SK-N-SH treated with all-trans-retinoic acid at 6 μM for 48 hours (cell line): ENCODE measurements around the gene COBL.

Source experiments
- ATAC-seq: fragments of 200-7000 bp; cut with Tn5 transposase; 3 replicates; pipeline ENCODE4 v1.9.1; 2020; ENCODE audit warnings: mild to moderate bottlenecking, moderate library complexity
- BACH2 ChIP-seq: fragments of 250-450 bp; sonication (Bioruptor Pico); IDR thresholded peaks from 2 replicates; pipeline ENCODE4 v1.9.0; 2021; ENCODE audit warnings: mild to moderate bottlenecking, borderline replicate concordance
- CSDC2 ChIP-seq: fragments of 250-450 bp; sonication (Bioruptor Pico); IDR thresholded peaks from 2 replicates; pipeline ENCODE4 v1.5.0; 2020; ENCODE audit warnings: mild to moderate bottlenecking, moderate library complexity
- ESRRG ChIP-seq: fragments of 250-450 bp; sonication (Bioruptor Pico); IDR thresholded peaks from 2 replicates; pipeline ENCODE4 v1.6.1; 2021; ENCODE audit warnings: mild to moderate bottlenecking
- GLIS3 ChIP-seq: fragments of 250-450 bp; sonication (Bioruptor Pico); IDR thresholded peaks from 2 replicates; pipeline ENCODE4 v1.5.0; 2020; ENCODE audit warnings: mild to moderate bottlenecking, moderate library complexity
- ISL1 ChIP-seq: fragments of 250-450 bp; sonication (Bioruptor Pico); IDR thresholded peaks from 2 replicates; pipeline ENCODE4 v2.1.2; 2022; ENCODE audit warnings: mild to moderate bottlenecking, moderate library complexity
- OSR1 ChIP-seq: fragments of 250-450 bp; sonication (Bioruptor Pico); IDR thresholded peaks from 2 replicates; pipeline ENCODE4 v1.8.0; 2022; ENCODE audit warnings: moderate library complexity, mild to moderate bottlenecking, inconsistent platforms
- PPARA ChIP-seq: fragments of 250-450 bp; sonication (Bioruptor Pico); IDR thresholded peaks from 2 replicates; pipeline ENCODE4 v1.5.0; 2020; ENCODE audit warnings: mild to moderate bottlenecking, borderline replicate concordance
- RARB ChIP-seq: fragments of 250-450 bp; sonication (Bioruptor Pico); IDR thresholded peaks from 2 replicates; pipeline ENCODE4 v1.8.0; 2021; ENCODE audit warnings: mild to moderate bottlenecking, moderate library complexity
- TCF4 ChIP-seq: fragments of 250-450 bp; sonication (Bioruptor Pico); IDR thresholded peaks from 2 replicates; pipeline ENCODE4 v1.8.0; 2021; ENCODE audit warnings: mild to moderate bottlenecking, moderate library complexity, borderline replicate concordance
- TOX ChIP-seq: fragments of 250-450 bp; sonication (Bioruptor Pico); IDR thresholded peaks from 2 replicates; pipeline ENCODE4 v1.8.0; 2021; ENCODE audit warnings: mild to moderate bottlenecking, moderate library complexity, borderline replicate concordance
- ZC3H10 ChIP-seq: fragments of 250-450 bp; sonication (Bioruptor Pico); IDR thresholded peaks from 2 replicates; pipeline ENCODE4 v1.5.1; 2021; ENCODE audit warnings: mild to moderate bottlenecking, moderate library complexity
- ZFP3 ChIP-seq: fragments of 250-450 bp; sonication (Bioruptor Pico); IDR thresholded peaks from 2 replicates; pipeline ENCODE4 v1.5.0; 2020; ENCODE audit warnings: mild to moderate bottlenecking, moderate library complexity
- ZFP30 ChIP-seq: fragments of 450-650 bp; formaldehyde crosslinking; IDR thresholded peaks from 2 replicates; pipeline ENCODE4 v1.5.0; 2022; ENCODE audit warnings: mild to moderate bottlenecking, moderate library complexity
- ZNF565 ChIP-seq: fragments of 450-650 bp; formaldehyde crosslinking; conservative IDR thresholded peaks from 2 replicates; pipeline ENCODE4 v1.5.0; 2020; ENCODE audit warnings: low read depth, mild to moderate bottlenecking, moderate library complexity
- ZNF70 ChIP-seq: fragments of 450-650 bp; formaldehyde crosslinking; IDR thresholded peaks from 2 replicates; pipeline ENCODE4 v1.5.0; 2020; ENCODE audit warnings: mild to moderate bottlenecking, moderate library complexity
- ZNF8 ChIP-seq: fragments of 450-650 bp; formaldehyde crosslinking; IDR thresholded peaks from 2 replicates; pipeline ENCODE4 v1.5.0; 2020; ENCODE audit warnings: mild to moderate bottlenecking, moderate library complexity
- TF ChIP-seq, protein P1 (sequence below): fragments of 250-450 bp; sonication (Bioruptor Pico); IDR thresholded peaks from 2 replicates; pipeline ENCODE4 v1.5.1; 2020; ENCODE audit warnings: low read depth, mild to moderate bottlenecking, moderate library complexity
- TF ChIP-seq, protein P2 (sequence below): fragments of 250-450 bp; sonication (Bioruptor Pico); IDR thresholded peaks from 2 replicates; pipeline ENCODE4 v1.8.0; 2021; ENCODE audit warnings: low read depth, mild to moderate bottlenecking, moderate library complexity, borderline replicate concordance
- TF ChIP-seq, protein P3 (sequence below): fragments of 250-450 bp; sonication (Bioruptor Pico); IDR thresholded peaks from 2 replicates; pipeline ENCODE4 v1.8.0; 2020; ENCODE audit warnings: mild to moderate bottlenecking, moderate library complexity, borderline replicate concordance
- TF ChIP-seq, protein P4 (sequence below): fragments of 250-450 bp; sonication (Bioruptor Pico); IDR thresholded peaks from 2 replicates; pipeline ENCODE4 v1.5.0; 2020; ENCODE audit warnings: mild to moderate bottlenecking, moderate library complexity

Gene COBL

DNA sequence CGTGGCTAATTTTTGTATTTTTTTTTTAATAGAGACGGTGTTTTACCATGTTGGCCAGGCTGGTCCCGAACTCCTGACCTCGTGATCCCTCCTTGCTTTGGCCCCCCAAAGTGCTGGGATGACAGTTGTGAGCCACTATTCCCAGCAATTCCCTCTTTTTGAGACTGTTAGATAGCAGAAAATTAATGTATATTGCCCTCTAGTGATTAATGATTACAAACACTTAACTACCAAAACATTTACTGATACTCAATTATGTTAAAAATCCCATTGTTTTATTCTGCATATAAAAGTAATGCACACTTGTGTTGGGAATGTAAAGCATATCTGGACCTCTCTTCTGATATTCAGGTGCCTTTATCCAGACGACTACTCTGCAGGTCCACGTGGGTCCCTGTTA lies 41.2 kb upstream of the COBL start:
- ATAC-seq: no peak
- TF ChIP-seq ZFP3 (no peak), ZNF565 (CRISPR knock-in tag) (no peak), ZFP30 (no peak), OSR1 (CRISPR knock-in tag) (no peak), ESRRG (CRISPR knock-in tag) (no peak), CSDC2 (CRISPR knock-in tag) (no peak)
- TF ChIP-seq, all 23 proteins: peak for 0

DNA sequence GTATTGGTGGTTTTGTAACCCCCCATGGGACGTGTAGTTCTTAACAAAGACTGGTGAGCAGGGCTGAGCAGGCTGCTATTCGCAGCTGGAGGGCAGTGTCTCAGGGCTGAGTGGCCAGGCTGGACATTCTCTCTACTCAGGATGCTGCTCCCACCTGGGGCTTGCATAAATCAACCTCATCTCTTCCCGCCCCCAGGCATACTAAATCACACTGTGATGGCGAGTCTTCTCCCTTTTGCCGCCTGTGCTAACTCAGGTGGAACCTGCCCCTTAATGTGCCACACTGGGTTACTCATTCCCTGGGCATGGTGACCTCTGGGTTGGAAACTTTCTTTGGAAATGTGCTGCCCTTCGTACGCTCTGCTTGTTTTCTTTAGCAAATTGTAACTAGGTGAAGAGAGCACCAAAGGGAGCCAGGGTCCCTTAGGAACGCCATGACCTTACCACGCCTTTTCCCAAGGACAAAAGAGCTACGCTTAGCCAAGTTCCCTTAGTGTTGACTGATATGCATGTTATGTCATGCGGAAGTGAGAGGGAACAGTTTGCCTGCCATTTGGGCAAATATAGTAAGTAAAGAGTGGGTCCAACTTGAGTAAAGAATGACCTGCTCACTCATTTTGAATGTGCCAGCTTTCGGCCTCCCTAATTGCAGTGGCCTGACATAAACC lies 40.4 kb upstream of the COBL start:
- no peak for ATAC-seq
- no peak for TF ChIP-seq TOX (CRISPR knock-in tag)
- TF ChIP-seq ZFP3: no peak
- no peak for TF ChIP-seq GLIS3 (CRISPR knock-in tag)
- TF ChIP-seq, protein P1, sequence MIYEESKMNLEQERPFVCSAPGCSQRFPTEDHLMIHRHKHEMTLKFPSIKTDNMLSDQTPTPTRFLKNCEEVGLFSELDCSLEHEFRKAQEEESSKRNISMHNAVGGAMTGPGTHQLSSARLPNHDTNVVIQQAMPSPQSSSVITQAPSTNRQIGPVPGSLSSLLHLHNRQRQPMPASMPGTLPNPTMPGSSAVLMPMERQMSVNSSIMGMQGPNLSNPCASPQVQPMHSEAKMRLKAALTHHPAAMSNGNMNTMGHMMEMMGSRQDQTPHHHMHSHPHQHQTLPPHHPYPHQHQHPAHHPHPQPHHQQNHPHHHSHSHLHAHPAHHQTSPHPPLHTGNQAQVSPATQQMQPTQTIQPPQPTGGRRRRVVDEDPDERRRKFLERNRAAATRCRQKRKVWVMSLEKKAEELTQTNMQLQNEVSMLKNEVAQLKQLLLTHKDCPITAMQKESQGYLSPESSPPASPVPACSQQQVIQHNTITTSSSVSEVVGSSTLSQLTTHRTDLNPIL: no peak
- TF ChIP-seq, protein P2, sequence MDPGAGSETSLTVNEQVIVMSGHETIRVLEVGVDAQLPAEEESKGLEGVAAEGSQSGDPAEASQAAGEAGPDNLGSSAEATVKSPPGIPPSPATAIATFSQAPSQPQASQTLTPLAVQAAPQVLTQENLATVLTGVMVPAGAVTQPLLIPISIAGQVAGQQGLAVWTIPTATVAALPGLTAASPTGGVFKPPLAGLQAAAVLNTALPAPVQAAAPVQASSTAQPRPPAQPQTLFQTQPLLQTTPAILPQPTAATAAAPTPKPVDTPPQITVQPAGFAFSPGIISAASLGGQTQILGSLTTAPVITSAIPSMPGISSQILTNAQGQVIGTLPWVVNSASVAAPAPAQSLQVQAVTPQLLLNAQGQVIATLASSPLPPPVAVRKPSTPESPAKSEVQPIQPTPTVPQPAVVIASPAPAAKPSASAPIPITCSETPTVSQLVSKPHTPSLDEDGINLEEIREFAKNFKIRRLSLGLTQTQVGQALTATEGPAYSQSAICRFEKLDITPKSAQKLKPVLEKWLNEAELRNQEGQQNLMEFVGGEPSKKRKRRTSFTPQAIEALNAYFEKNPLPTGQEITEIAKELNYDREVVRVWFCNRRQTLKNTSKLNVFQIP (CRISPR knock-in tag): no peak
- TF ChIP-seq RARB: no peak
- TF ChIP-seq ZNF565 (CRISPR knock-in tag): no peak
- TF ChIP-seq CSDC2 (CRISPR knock-in tag): no peak
- TF ChIP-seq, protein P3, sequence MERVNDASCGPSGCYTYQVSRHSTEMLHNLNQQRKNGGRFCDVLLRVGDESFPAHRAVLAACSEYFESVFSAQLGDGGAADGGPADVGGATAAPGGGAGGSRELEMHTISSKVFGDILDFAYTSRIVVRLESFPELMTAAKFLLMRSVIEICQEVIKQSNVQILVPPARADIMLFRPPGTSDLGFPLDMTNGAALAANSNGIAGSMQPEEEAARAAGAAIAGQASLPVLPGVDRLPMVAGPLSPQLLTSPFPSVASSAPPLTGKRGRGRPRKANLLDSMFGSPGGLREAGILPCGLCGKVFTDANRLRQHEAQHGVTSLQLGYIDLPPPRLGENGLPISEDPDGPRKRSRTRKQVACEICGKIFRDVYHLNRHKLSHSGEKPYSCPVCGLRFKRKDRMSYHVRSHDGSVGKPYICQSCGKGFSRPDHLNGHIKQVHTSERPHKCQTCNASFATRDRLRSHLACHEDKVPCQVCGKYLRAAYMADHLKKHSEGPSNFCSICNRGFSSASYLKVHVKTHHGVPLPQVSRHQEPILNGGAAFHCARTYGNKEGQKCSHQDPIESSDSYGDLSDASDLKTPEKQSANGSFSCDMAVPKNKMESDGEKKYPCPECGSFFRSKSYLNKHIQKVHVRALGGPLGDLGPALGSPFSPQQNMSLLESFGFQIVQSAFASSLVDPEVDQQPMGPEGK (CRISPR knock-in tag): no peak

DNA sequence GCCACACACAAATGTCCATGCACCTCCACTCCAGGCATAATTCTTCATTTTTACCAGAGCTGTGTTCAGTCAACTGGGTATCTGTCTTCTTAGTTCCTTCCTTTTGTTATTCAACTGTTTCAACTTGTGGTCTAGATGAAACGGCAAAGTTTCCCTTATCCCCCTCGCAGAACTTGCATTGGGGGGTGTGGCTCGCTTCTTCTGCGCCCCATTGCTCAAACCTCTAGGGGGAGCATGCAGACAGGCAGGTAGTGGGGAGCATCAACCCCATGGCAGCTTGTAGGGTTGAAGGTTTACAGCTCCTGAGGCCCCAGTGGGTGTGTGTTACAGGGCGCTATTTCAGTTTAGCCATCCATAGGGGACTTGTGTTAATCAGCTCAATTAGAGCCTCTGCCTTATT lies 38.3 kb upstream of the COBL start:
- no peak for ATAC-seq
- TF ChIP-seq ISL1 (no peak), CSDC2 (CRISPR knock-in tag) (no peak), OSR1 (CRISPR knock-in tag) (no peak), ZNF8 (no peak), ZFP30 (no peak), ZFP3 (no peak), ESRRG (CRISPR knock-in tag) (no peak), ZC3H10 (CRISPR knock-in tag) (no peak), GLIS3 (CRISPR knock-in tag) (no peak), TCF4 (CRISPR knock-in tag) (no peak), ZNF70 (CRISPR knock-in tag) (no peak)
- TF ChIP-seq, protein P4, sequence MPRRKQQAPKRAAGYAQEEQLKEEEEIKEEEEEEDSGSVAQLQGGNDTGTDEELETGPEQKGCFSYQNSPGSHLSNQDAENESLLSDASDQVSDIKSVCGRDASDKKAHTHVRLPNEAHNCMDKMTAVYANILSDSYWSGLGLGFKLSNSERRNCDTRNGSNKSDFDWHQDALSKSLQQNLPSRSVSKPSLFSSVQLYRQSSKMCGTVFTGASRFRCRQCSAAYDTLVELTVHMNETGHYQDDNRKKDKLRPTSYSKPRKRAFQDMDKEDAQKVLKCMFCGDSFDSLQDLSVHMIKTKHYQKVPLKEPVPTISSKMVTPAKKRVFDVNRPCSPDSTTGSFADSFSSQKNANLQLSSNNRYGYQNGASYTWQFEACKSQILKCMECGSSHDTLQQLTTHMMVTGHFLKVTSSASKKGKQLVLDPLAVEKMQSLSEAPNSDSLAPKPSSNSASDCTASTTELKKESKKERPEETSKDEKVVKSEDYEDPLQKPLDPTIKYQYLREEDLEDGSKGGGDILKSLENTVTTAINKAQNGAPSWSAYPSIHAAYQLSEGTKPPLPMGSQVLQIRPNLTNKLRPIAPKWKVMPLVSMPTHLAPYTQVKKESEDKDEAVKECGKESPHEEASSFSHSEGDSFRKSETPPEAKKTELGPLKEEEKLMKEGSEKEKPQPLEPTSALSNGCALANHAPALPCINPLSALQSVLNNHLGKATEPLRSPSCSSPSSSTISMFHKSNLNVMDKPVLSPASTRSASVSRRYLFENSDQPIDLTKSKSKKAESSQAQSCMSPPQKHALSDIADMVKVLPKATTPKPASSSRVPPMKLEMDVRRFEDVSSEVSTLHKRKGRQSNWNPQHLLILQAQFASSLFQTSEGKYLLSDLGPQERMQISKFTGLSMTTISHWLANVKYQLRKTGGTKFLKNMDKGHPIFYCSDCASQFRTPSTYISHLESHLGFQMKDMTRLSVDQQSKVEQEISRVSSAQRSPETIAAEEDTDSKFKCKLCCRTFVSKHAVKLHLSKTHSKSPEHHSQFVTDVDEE (CRISPR knock-in tag): no peak

DNA sequence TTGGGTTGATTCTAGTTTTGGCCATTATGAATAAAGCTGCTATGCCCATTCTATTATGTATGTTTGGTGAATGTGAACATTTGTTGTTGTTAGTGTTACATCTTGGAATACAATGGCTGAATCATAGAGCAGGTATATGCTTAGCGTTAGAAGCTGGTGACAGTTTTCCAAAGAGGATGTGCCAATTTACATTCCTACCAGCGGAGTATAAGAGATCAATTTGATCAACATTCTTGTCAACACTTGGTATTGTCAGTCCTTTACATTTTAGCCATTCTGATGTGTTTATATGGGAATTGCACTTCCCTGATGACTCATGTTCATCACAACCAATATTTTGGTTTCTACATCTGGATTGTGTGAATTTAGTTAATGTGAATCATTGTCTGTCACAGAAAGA lies 37.8 kb upstream of the COBL start:
- no peak for ATAC-seq
- TF ChIP-seq ZFP30 (no peak), GLIS3 (CRISPR knock-in tag) (no peak), BACH2 (no peak), ZNF70 (CRISPR knock-in tag) (no peak), PPARA (CRISPR knock-in tag) (no peak)
